HG02885 (cell line): ENCODE measurements around the gene SPATA12.

Source experiments
- ATAC-seq: cut with Tn5 transposase; IDR thresholded peaks from one replicate; pipeline ENCODE4 v1.9.1; 2021; ENCODE audit warnings: mild to moderate bottlenecking; ENCODE audit not compliant: unreplicated experiment, poor library complexity

Gene SPATA12

GRCh38 chr3:57048728-57049127 lies 11.7 kb upstream of the SPATA12 start:
- ATAC-seq: no peak

GRCh38 chr3:57052662-57053061 lies 7.8 kb upstream of the SPATA12 start:
- no peak for ATAC-seq

- ATAC-seq: no peak
Measured at GRCh38 chr3:57053122-57053521, 7.3 kb upstream of the SPATA12 start.

- ATAC-seq: no peak
Measured at GRCh38 chr3:57057351-57057750, 3.1 kb upstream of the SPATA12 start.

- no peak for ATAC-seq
Measured at GRCh38 chr3:57059411-57059810, 1.1 kb upstream of the SPATA12 start.

- no peak for ATAC-seq
Measured at GRCh38 chr3:57061556-57061955, 1.1 kb downstream of the SPATA12 start.

GRCh38 chr3:57062101-57062631 lies 1.7 kb downstream of the SPATA12 start:
- no peak for ATAC-seq

- ATAC-seq: no peak
Measured at GRCh38 chr3:57063032-57063431, 2.6 kb downstream of the SPATA12 start.

- ATAC-seq: no peak
Measured at GRCh38 chr3:57064001-57064400, 3.5 kb downstream of the SPATA12 start.

- ATAC-seq: no peak
Measured at GRCh38 chr3:57064572-57064971, 4.1 kb downstream of the SPATA12 start.

GRCh38 chr3:57065588-57065987 lies 5.1 kb downstream of the SPATA12 start:
- ATAC-seq: no peak

GRCh38 chr3:57066471-57066870 lies 6.0 kb downstream of the SPATA12 start:
- ATAC-seq: no peak

- ATAC-seq: peak; percentile 100
Measured at GRCh38 chr3:57068437-57069089, 8.1 kb downstream of the SPATA12 start.

GRCh38 chr3:57069503-57069902 lies 9.0 kb downstream of the SPATA12 start:
- no peak for ATAC-seq

- no peak for ATAC-seq
Measured at GRCh38 chr3:57073628-57074027, 13.2 kb downstream of the SPATA12 start.

GRCh38 chr3:57074135-57074534 lies 13.7 kb downstream of the SPATA12 start:
- ATAC-seq: no peak

- no peak for ATAC-seq
Measured at GRCh38 chr3:57076422-57076951, 16.0 kb downstream of the SPATA12 start.

- no peak for ATAC-seq
Measured at GRCh38 chr3:57077630-57078343, 17.3 kb downstream of the SPATA12 start.

GRCh38 chr3:57078344-57078634 lies 17.8 kb downstream of the SPATA12 start:
- ATAC-seq: peak; percentile 47

- peak; percentile 44 for ATAC-seq
Measured at GRCh38 chr3:57078635-57079473, 18.4 kb downstream of the SPATA12 start.

GRCh38 chr3:57079474-57079831 lies 19.0 kb downstream of the SPATA12 start:
- ATAC-seq: no peak
